NCI-H1105 (cell line): ENCODE data around the gene SCP2.

Source experiments
- DNase-seq: peaks from one replicate; lab custom pipeline; 2025; lab: John Stamatoyannopoulos, UW

SCP2 gene

GRCh38 chr1:53068314-53069099, 141.4 kb downstream of the SCP2 start:
- DNase-seq = no peak

DNA sequence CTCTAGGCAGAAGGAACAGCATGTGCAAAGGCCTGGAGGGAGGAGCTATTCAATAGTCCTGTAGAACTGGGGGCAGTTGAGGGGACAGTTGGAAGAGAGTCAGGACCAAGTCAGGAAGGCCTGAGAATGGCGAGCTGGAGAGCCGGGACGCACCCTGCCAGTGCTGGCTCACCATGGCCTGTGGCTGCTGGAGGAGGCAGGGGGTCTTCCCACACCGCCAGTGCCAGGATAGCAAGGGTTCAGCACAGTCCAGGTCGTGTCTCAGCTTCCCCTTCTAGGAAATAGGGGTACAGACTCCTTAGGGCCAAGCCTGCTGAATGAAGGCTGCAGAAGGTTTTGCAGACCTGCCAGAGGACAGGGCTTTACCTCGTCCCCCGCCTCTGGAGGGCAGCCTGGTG, 142.2 kb downstream of the SCP2 start:
- DNase-seq = no peak

DNA sequence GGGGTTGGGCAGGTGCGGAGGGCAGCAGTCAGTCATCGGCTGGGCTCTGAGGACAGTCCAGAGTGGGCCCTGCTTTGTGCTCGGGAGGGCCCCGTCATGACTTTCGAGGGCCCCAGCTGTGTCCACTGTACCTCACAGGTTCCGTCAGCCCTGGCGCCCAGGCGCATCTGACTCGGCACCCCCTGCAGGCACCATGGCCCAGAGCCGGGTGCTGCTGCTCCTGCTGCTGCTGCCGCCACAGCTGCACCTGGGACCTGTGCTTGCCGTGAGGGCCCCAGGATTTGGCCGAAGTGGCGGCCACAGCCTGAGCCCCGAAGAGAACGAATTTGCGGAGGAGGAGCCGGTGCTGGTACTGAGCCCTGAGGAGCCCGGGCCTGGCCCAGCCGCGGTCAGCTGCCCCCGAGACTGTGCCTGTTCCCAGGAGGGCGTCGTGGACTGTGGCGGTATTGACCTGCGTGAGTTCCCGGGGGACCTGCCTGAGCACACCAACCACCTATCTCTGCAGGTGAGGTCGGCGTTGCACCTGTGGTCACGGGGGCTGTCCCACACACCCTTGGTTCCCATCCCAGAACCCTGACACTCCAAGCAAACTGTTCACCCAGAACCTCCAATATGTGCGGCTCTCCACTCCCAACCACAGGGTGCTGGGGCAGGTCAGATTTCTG, 142.7 kb downstream of the SCP2 start:
- DNase-seq = no peak

GRCh38 chr1:53070621-53071020, 143.5 kb downstream of the SCP2 start:
- no peak for DNase-seq

DNA sequence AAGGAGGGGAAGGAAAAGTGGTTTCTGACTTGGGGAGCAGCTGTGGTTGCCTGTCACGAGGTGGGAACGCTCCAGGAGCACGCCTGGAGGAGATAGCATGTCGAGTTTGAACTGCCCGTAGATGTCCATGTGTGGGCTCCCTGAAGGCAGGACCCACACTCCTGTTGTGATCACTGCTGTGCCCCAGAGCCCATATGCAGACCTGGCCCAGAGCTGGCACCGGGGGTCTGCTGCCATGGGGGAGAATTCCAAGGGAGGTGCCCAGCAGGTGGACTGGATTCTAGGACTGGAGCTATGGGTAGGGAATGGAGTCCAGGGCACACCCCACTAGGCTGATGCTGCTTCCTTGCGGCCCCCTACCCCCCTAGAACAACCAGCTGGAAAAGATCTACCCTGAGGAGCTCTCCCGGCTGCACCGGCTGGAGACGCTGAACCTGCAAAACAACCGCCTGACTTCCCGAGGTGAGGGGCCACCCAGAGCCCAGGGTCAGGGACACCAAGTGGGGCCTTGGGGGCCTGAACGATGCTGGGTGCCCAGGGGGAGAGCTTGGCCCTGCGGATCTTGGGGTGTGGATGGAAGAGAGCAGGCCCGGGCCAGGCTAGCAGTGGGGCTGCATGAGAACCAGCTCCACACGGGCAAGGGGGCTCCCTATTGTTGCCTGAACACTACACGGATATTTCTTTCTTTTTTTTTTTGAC, 144.2 kb downstream of the SCP2 start:
- no peak for DNase-seq

GRCh38 chr1:53071915-53072314, 144.8 kb downstream of the SCP2 start:
- no peak for DNase-seq

DNA sequence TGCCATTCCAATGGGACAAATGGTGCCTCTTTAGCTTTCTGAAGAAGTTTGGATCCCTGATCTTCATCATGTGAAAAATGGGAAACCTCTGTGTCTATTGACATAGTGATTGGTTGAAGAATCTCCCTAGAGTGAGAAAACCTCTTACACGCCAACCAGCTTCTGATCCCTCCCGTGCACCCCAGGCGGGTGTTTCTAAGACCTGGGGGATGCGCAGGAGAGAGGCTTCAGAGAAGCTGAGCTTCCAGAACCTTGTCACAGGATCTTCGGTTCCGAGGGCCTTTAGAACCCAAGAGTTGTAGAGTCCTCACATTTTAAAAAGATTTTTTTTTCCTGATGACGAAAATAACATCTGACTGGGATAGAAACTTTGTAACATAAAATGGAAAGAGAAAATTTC, 146.2 kb downstream of the SCP2 start:
- DNase-seq = no peak

DNA sequence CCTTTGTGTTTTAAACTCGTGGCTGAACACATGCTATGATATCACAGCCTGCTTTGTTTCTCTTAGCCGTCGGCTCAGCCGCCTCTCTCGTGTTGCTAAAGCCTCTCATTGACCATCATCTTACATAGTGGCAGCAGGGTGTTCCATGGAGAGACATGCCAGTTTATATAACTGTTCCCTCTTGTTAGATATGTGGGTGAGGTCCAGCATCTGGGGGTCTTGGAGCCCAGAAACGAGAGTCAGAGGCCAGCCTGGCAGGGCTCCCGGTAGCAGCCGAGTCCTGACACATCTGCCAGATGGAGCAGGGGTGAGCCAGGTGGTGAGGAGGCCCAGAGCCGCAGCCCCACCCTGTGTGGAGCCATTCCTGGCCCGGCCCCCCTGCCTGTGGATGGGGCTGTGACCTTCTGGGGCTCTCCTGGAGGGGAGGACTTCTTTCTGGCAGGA, 146.8 kb downstream of the SCP2 start:
- no peak for DNase-seq

GRCh38 chr1:53074313-53075154, 147.5 kb downstream of the SCP2 start:
- no peak for DNase-seq

- DNase-seq = no peak
These were observed 148.1 kb downstream of the SCP2 start for GRCh38 chr1:53075206-53075605.

GRCh38 chr1:53075761-53076163, 148.7 kb downstream of the SCP2 start:
- DNase-seq = no peak

DNA sequence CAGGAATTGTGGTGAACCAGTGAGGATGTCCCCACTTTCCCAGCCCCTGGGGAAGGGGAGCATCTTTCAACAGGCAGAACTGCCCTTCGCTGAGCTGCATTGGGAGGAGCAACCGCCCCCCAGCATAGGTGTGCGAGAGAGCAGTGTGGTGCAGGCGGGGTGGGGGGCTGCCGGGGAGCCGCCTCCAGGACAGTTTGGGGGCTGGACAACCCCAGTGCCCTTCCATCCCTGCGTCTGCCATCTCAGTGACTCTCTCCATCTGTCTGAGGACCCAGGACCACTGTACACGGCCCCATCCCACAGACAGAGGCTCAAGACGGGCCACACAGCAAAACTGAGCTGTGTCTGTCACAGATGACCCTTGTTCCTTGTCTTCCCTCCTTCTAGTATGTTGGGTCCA, 149.1 kb downstream of the SCP2 start:
- DNase-seq = no peak

GRCh38 chr1:53076721-53077598, 149.9 kb downstream of the SCP2 start:
- no peak for DNase-seq

DNA sequence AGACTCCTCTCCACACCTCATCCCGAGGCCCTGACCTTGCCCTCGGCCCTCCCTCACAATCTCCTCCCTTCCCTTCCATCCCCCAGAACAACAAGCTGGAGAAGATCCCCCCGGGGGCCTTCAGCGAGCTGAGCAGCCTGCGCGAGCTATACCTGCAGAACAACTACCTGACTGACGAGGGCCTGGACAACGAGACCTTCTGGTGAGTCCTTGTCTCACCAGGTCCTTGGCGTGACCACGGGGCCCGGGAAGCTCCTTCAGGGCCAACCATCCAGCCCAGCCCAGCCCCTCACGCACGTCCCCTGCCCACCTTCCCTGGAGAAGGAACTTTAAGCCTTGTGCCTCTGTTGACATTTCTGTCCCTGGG, 150.5 kb downstream of the SCP2 start:
- DNase-seq = no peak

DNA sequence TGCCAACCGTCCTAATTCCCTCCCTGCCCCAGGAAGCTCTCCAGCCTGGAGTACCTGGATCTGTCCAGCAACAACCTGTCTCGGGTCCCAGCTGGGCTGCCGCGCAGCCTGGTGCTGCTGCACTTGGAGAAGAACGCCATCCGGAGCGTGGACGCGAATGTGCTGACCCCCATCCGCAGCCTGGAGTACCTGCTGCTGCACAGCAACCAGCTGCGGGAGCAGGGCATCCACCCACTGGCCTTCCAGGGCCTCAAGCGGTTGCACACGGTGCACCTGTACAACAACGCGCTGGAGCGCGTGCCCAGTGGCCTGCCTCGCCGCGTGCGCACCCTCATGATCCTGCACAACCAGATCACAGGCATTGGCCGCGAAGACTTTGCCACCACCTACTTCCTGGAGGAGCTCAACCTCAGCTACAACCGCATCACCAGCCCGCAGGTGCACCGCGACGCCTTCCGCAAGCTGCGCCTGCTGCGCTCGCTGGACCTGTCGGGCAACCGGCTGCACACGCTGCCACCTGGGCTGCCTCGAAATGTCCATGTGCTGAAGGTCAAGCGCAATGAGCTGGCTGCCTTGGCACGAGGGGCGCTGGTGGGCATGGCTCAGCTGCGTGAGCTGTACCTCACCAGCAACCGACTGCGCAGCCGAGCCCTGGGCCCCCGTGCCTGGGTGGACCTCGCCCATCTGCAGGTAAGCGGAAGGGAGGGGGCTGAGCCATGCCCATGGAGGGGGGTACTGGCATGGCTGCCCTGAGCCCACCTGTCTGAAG, 151.4 kb downstream of the SCP2 start:
- DNase-seq = no peak

DNA sequence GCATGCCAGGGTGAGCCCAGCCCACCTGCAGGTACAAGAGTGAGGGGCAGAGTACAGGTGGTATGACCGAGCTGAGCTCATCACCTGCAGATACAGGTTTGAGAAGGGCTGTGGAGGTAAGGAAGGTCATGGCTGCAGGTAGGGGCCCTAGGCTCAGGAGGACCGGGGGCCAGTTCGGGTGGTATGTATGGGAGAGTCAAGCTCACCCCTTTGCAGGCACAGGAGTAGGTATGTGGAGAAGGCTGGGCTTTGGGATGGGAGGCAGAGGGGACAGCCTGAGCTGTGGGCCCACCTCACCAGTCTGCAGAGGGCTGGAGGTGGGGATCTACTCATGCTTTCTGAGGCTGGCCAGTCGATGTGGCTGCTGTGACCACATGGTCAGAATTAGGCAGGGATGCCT, 152.2 kb downstream of the SCP2 start:
- DNase-seq = no peak

DNA sequence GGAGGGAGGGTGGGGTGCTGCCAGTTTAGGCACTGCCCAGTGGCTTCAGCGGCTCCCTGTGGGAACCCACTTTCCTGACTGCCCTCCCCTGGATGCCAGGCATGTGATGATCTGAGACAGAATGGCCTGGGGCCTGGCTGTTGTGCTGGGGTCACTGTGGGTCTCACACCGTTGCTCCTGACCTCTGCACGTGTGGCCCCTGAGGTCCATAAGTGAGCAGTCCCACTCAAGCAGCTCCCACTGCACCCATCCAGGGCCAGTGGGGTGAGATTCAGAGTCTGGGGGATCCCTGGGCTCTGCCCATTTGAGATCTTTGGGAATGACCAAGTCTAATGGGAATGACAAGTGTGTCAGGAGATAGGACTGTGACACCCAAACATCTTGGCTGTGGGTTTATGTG, 153.0 kb downstream of the SCP2 start:
- no peak for DNase-seq

DNA sequence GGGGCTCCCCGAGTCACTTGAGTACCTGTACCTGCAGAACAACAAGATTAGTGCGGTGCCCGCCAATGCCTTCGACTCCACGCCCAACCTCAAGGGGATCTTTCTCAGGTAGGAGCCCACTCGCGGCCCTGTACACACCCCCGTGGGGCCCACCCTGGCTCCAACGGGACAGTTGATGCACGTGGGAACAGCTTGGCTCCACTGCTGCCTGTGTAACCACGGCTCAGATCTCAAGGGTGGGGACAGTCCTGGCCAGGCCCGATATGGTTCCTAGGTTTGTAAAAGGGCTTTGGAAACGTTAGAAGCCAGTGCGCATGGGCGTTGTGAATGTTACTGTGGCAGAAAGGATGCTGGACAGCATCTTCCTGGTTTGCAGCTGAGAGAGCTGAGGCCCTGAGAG, 153.7 kb downstream of the SCP2 start:
- DNase-seq = no peak

DNA sequence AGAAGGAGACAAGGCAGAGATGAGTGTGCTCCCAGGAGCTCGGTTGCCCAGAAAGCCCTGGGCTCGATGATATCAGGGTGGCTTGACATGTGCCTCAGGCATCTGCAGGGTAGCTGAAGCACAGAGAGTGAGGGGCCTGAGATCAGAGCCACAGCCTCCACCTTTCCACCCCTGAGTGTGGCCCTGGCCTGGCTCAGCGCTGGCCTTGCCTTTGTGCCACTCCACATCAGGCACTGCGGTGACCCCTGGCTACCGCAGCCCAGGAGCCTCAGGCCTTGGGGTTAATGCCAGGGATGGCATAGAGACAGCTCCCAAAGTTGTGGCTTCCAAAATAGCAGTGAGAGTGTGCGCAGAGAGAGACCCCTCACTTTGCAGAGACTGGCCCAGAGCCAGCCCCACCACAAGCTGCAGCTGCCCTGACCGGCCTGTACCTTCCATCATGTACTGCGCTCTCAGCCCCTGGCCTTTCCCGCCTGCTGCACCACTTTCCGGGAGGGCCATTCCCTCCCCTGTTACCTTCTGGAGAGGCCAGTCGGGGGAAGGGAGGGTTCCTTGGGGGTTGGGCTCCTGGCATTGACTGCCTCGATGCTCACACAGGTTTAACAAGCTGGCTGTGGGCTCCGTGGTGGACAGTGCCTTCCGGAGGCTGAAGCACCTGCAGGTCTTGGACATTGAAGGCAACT, 154.4 kb downstream of the SCP2 start:
- no peak for DNase-seq
